VCaP (cell line): Measurements from ENCODE around the gene LIG3.

ENCODE experiments used
- H3K27ac ChIP-seq: fragments of 450-650 bp; 2 replicates; pipeline ENCODE4 v1.5.1; 2017
- TF ChIP-seq, protein P1 (sequence below): fragments of 450-650 bp; conservative IDR thresholded peaks from 2 replicates; pipeline ENCODE4 v1.5.1; 2017; ENCODE audit warnings: mild to moderate bottlenecking, moderate library complexity

The LIG3 gene

DNA sequence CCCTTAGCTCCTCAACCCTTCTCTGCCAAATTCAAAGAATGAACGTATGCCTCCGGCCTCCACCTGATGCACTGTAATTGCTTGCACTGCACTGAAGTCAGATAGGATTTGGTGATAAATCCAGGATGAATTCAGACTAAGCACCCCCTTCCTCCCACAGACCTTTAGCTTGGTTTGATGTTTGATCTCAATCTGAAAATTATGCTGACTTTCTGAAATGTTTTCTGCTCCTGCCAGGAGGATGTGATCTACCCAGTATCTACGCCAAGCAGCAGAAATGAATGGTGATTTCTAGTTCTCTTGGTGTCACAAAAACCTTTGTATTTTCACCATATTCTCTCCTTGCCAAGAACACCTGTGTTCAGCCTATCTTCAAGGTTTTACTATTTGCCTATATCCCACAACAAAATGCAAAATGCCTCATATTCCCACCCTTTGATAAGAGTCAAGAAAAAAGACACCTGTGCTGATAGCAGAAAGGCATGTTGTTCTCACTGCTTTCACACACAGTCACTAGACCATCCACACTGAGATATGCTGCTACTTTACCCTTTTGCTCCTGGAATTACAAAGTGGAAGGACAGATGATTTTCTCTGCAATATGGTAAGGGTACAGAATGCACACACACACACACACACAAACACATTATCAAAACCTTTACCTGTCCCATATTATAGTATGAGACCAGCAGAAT, 68.5 kb downstream of the LIG3 start:
- no peak overlapping the region for H3K27ac ChIP-seq
- TF ChIP-seq, protein P1, sequence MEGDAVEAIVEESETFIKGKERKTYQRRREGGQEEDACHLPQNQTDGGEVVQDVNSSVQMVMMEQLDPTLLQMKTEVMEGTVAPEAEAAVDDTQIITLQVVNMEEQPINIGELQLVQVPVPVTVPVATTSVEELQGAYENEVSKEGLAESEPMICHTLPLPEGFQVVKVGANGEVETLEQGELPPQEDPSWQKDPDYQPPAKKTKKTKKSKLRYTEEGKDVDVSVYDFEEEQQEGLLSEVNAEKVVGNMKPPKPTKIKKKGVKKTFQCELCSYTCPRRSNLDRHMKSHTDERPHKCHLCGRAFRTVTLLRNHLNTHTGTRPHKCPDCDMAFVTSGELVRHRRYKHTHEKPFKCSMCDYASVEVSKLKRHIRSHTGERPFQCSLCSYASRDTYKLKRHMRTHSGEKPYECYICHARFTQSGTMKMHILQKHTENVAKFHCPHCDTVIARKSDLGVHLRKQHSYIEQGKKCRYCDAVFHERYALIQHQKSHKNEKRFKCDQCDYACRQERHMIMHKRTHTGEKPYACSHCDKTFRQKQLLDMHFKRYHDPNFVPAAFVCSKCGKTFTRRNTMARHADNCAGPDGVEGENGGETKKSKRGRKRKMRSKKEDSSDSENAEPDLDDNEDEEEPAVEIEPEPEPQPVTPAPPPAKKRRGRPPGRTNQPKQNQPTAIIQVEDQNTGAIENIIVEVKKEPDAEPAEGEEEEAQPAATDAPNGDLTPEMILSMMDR = no peak

DNA sequence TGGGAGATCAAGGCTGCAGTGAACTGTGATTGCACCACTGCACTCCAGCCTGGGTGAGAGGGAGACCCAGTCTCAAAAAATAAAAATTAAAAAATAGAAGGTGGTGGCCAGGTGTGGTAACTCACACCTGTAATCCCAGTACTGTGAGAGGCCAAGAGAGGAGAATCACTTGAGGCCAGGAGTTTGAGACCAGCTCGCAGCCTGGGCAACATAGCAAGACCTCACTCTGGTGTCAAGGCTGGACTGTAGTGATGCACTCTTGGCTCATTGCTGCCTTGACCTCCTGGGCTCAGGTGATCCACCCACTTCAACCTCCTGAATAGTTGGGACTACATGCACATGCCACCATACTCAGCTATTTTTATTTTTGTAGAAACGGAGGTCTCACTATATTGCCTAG, 69.9 kb downstream of the LIG3 start:
- H3K27ac ChIP-seq = peak overlapping the region; percentile 91
- TF ChIP-seq, protein P1 = no peak

DNA sequence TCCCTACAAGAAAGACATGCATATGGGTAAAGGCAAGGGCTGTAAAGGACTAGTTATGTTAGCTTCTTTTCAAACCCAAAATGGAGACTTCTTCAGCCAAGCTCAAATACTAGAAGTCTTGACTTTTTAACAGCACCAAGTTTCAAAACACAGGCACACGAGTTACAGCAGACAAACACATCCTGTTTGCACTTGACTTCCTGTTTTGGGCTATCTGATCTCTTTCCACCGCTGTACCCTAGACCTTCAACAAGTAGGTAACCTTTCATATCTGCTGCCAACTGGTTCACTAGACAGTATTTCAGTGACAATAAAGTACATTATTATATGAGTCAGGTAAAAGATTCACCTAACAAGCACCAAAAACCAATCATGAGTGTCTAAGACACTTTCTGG, 70.9 kb downstream of the LIG3 start:
- peak overlapping the region; percentile 91 for H3K27ac ChIP-seq
- TF ChIP-seq, protein P1 = no peak

DNA sequence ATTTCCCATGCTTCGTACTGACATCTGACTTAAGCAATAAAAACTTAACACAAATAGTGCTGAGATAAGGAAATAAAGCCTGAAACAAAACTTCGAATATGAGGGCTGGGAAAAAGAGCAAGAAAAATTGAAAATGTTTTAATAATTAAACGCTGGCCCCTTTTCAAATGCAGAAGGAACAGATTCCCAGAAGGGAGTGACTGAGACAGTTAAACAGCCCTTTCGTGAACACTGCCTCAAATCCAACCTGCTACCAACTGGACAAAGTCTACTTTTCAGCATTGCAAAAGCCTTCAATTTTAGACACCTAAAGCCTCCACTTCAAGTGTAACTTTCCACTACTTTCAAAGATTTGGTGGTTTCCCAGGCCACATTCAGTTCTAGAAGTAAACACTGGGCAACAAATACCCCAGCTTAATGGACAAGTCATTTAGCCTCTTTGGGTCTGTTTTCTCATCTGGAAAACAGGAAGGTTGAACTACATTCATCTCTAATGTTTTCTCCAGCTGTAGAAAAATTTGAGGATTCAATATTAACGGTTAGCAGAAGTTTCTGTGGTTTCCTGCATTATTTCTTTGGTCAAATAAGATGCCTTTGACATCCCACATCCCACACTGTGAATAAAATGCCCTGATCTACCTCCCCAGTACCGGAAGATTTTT, 71.4 kb downstream of the LIG3 start:
- TF ChIP-seq, protein P1 = no peak
- peak overlapping the region; percentile 91 for H3K27ac ChIP-seq

DNA sequence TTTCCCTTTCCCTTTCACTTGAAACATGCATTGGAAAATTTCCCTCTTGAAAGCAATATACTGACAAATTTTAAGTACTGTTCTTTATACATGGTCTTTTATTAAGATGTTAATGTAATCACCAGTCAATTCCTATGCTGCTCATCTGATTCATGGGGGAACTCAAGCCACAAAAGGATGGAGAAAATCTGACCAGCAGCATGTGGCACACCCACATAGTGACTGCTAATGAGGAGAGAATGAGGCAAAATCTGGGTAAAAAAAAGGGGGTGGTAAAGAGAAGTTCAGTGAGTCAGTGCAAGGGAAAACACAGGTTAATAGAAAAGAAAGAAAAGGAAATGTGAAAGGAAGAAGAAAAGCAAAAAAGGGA, 71.9 kb downstream of the LIG3 start:
- peak overlapping the region; percentile 91 for H3K27ac ChIP-seq
- TF ChIP-seq, protein P1 = no peak

DNA sequence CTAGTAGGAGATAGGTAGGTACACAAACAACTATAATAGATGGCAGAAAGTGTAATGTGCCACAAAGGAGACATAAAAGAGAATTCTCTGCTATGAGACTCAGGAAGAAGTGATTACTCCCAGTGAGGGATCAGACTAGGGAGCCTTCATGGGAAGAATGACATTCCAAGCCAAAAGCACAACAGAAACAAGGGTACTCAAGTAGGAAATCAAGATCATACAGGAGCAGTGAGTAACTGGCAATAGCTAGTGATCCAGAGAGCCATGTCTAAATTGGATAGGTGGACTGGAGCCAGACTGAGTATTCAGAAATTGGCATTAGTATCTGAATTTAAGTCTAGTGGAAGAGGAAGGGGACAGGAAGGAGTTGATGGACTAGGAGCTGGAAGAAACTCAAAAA, 72.5 kb downstream of the LIG3 start:
- peak overlapping the region; percentile 91 for H3K27ac ChIP-seq
- TF ChIP-seq, protein P1 = no peak

DNA sequence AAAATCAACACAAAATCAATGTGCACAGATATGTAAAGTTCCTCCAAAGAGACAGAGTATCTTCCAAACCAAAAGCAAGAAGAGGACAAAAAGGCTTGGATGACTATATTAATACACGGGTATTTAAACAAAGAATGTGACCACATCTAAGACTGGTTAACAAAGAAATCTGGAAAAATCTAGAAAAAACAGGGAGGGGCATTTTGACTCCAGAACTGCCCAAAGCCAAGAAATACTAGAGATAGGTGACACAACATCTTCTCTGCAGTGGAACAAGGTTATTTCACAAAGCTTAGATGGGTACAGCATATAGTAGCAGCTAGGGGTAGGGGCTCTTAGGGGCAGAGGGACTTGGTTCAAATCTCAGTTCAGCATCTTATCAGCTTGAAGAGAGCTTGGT, 72.9 kb downstream of the LIG3 start:
- H3K27ac ChIP-seq = peak overlapping the region; percentile 91
- TF ChIP-seq, protein P1 = no peak
